ENCODE measurements around the gene VPS13C.

DNA sequence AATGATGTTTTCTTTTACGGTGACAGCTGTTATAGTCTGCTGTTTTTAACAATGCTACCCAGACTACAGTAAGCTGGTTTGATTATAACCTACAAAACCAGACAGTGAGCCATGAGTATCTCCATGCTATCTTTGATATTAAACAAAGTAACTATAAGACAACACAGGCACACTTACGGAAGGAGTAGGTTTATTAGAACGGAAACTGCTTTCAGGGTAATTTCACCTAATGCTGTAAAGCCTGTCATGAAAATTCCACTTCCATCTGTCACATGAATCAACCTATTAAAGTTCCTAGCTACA lies 33.0 kb downstream of the VPS13C start:
- TF ChIP-seq, protein P1, sequence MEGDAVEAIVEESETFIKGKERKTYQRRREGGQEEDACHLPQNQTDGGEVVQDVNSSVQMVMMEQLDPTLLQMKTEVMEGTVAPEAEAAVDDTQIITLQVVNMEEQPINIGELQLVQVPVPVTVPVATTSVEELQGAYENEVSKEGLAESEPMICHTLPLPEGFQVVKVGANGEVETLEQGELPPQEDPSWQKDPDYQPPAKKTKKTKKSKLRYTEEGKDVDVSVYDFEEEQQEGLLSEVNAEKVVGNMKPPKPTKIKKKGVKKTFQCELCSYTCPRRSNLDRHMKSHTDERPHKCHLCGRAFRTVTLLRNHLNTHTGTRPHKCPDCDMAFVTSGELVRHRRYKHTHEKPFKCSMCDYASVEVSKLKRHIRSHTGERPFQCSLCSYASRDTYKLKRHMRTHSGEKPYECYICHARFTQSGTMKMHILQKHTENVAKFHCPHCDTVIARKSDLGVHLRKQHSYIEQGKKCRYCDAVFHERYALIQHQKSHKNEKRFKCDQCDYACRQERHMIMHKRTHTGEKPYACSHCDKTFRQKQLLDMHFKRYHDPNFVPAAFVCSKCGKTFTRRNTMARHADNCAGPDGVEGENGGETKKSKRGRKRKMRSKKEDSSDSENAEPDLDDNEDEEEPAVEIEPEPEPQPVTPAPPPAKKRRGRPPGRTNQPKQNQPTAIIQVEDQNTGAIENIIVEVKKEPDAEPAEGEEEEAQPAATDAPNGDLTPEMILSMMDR (IDR thresholded peaks at IDR 0.05): no peak
- TF ChIP-seq ZFX (IDR thresholded peaks at IDR 0.05; ENCODE audit: borderline replicate concordance): no peak

Data from 22Rv1 (cell line).